Epithelial cell of esophagus (primary cell): ENCODE data around the gene FBXL7.

Source experiments
- DNase-seq: peaks from one replicate; pipeline ENCODE4 v3.0.0; 2010; ENCODE audit warnings: low read depth
- H3K4me3 ChIP-seq: 2 replicates; pipeline ENCODE4 v1.5.1; 2011; ENCODE audit warnings: mild to moderate bottlenecking, low read length, control low read depth
- CTCF ChIP-seq: IDR thresholded peaks from 2 replicates; pipeline ENCODE4 v1.5.1; 2011; ENCODE audit warnings: low read depth, mild to moderate bottlenecking, low read length, control low read depth, inconsistent platforms; ENCODE audit not compliant: insufficient read depth; ENCODE audit errors: missing control alignments

FBXL7 gene

GRCh38 chr5:15722305-15722704, 222.3 kb downstream of the FBXL7 start:
- TF ChIP-seq CTCF = no peak
- no peak overlapping the region for H3K4me3 ChIP-seq
- DNase-seq = no peak

- TF ChIP-seq CTCF = no peak
- no peak for DNase-seq
- no peak overlapping the region for H3K4me3 ChIP-seq
Measured at GRCh38 chr5:15727375-15727774, 227.4 kb downstream of the FBXL7 start.

- no peak for TF ChIP-seq CTCF
- no peak for DNase-seq
- no peak overlapping the region for H3K4me3 ChIP-seq
Measured at GRCh38 chr5:15728811-15729210, 228.8 kb downstream of the FBXL7 start.

GRCh38 chr5:15731699-15732098, 231.7 kb downstream of the FBXL7 start:
- H3K4me3 ChIP-seq = no peak overlapping the region
- no peak for DNase-seq
- TF ChIP-seq CTCF = no peak

- no peak for DNase-seq
- no peak overlapping the region for H3K4me3 ChIP-seq
- TF ChIP-seq CTCF = no peak
Measured at GRCh38 chr5:15734058-15734457, 234.1 kb downstream of the FBXL7 start.

- no peak overlapping the region for H3K4me3 ChIP-seq
- no peak for DNase-seq
- no peak for TF ChIP-seq CTCF
Measured at GRCh38 chr5:15737036-15737821, 237.2 kb downstream of the FBXL7 start.
